Small intestine (tissue), 7 donors: ENCODE measurements around the gene RXRG. TPM values are rescaled to one million over a fixed set of nuclear protein-coding genes. Genes with fewer than 3 reads are reported as not detected.

Experiments used
- DNase-seq, 2 donors: peaks; one replicate each; pipeline versions ENCODE4 v3.0.0 to v3.0.0-alpha.2; 2013
- FAIRE-seq: peaks from 2 replicates; lab custom pipeline; 2012; peaks lifted over from hg19 to GRCh38; lab: Jason Lieb, UNC
- H3K27ac ChIP-seq, 3 donors: one replicate each; pipeline ENCODE4 v1.5.1; 2013; ENCODE audit warnings: low read length in 2 of 3, mild to moderate bottlenecking in 2 of 3, control low read depth in 1 of 3, inconsistent platforms in 1 of 3, low read depth in 1 of 3, moderate library complexity in 1 of 3
- H3K27me3 ChIP-seq, 3 donors: one replicate each; pipeline ENCODE4 v1.6.1; 2013; ENCODE audit warnings: low read length in 3 of 3, inconsistent platforms in 1 of 3; ENCODE audit not compliant: control insufficient read depth in 3 of 3, insufficient read depth in 3 of 3
- H3K36me3 ChIP-seq, 3 donors: one replicate each; pipeline ENCODE4 v1.6.1; 2013; ENCODE audit warnings: low read length in 3 of 3, inconsistent platforms in 1 of 3, low read depth in 1 of 3, mild to moderate bottlenecking in 1 of 3, moderate library complexity in 1 of 3; ENCODE audit not compliant: control insufficient read depth in 3 of 3, insufficient read depth in 2 of 3
- H3K4me1 ChIP-seq, 3 donors: one replicate each; pipeline ENCODE4 v1.6.1; 2013; ENCODE audit warnings: low read length in 2 of 3, inconsistent platforms in 1 of 3, low read depth in 1 of 3, mild to moderate bottlenecking in 1 of 3, moderate library complexity in 1 of 3; ENCODE audit not compliant: control insufficient read depth in 3 of 3, insufficient read depth in 2 of 3
- H3K4me3 ChIP-seq, 3 donors: one replicate each; pipeline ENCODE4 v1.5.1; 2013; ENCODE audit warnings: low read length in 3 of 3, control low read depth in 1 of 3, inconsistent platforms in 1 of 3, low read depth in 1 of 3, mild to moderate bottlenecking in 1 of 3, moderate library complexity in 1 of 3
- H3K9me3 ChIP-seq, 2 donors: one replicate each; pipeline ENCODE4 v1.6.1; 2013; ENCODE audit warnings: low read depth in 1 of 2, low read length in 1 of 2; ENCODE audit not compliant: control insufficient read depth in 2 of 2, insufficient read depth in 1 of 2
- WGBS, 3 donors: extraction: QIAGEN DNeasy Blood & Tissue Kit; methylation state at CpG; one replicate each; pipeline ENCODE4 v1.1.7; 2013; 5-methylcytosine and 5-hydroxymethylcytosine counted together
- polyA plus RNA-seq, 4 donors: library from polyadenylated mRNA; stranded (reverse) in 3 of 4; unstranded in 1 of 4; fragments of 200-250 nt in 3 of 4; fragments of 120-200 nt in 1 of 4; gene quantifications; one replicate each; pipeline versions ENCODE4 v1.2.1 to v1.2.3, GENCODE V29; 2013
- donor health status: healthy with polysubstance abuse.
- donor health status: control.
- donor health status: control.
- donor health status: Bipolar disorder and iron deficiency.
- donor health status: healthy.

Gene RXRG
- polyA plus RNA-seq, 4 donors = 1.1 to 1.2 (median 1.1) TPM; not detected in 1

DNA sequence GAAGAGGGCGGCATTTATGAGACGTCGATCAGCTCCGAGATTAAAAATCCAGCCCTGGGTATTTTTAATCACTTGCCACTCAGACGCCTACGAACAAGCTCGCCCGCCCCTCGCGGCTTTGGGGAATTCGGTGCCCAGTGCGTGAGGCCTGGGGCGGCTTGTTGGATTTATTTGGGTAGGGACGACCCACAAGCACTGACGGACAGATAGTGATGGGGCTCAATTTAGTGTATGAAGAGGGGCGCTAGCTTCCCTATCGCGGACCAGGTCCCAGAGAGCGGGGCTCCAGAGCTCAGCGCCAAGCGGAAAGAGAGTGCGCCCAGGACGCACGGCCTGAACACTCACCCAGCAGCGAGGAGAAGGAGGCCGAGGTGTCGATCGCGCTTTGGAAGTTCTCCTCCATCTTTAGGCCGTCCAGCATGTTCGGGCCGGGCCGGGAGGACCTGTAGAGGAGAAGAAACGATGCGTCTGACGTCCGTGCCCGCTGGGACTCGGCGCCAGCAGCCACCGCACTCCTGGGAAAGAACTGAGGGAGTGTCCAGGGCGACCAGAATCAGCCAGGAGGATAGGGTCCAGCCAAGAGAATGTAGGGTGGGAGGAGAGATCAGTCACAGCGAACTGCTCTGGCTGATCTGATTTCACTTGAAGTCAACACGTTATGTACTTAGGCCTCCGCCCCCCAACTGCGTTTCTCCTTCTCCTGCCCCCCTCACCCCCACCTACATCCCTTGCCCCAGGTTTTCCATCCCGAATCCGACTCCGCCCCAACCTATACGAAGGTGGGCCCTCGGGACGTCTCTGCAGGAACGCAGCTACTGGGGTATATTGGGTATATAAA is 89.6 kb downstream of the RXRG start:
- no peaks in the 10 kb centered on the region for H3K36me3 ChIP-seq
- DNase-seq = peak in 1 of 2 donors; percentile 19
- H3K4me3 ChIP-seq = peak overlapping the region in 1 of 3 donors; percentile 13
- no peak for FAIRE-seq
- no peaks in the 10 kb centered on the region for H3K9me3 ChIP-seq
- no peak overlapping the region for H3K27ac ChIP-seq
- peaks cover 0 to 10% (median 7%) of the 10 kb centered on the region in 3 donors for H3K4me1 ChIP-seq
- 5 to 7% (median 6%) methylated on average over 48 to 53 of the region's 53 CpGs for WGBS, 3 donors
- peaks cover 21 to 95% (median 50%) of the 10 kb centered on the region in 3 donors for H3K27me3 ChIP-seq

DNA sequence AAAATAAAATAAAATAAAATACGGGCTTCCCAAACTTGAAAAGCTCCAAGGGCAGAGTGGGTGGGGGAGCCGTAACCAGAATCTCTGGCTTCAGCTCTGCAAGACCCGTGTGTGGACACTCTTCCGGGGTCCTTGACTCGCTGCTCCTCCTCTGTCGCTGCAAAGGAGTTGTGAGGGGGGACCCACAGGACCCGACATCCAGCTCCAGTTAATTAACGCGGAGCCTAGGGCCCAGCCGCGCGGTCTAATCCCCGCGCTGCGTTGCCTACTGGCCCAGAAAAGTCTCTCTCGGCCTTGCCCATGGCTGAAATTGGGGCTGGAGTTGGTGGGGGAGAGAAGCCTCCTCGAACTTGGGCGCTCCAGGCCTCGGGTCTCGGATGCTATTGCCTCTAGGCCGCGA is 90.2 kb downstream of the RXRG start:
- peaks cover 23 to 92% (median 52%) of the 10 kb centered on the region in 3 donors for H3K27me3 ChIP-seq
- no peak for DNase-seq
- peaks cover 0 to 10% (median 7%) of the 10 kb centered on the region in 3 donors for H3K4me1 ChIP-seq
- H3K9me3 ChIP-seq = no peaks in the 10 kb centered on the region
- no peak overlapping the region for H3K27ac ChIP-seq
- H3K36me3 ChIP-seq = no peaks in the 10 kb centered on the region
- WGBS, 3 donors = 6 to 14% (median 6%) methylated on average over 22 of the region's 22 CpGs
- FAIRE-seq = no peak
- H3K4me3 ChIP-seq = no peak overlapping the region

DNA sequence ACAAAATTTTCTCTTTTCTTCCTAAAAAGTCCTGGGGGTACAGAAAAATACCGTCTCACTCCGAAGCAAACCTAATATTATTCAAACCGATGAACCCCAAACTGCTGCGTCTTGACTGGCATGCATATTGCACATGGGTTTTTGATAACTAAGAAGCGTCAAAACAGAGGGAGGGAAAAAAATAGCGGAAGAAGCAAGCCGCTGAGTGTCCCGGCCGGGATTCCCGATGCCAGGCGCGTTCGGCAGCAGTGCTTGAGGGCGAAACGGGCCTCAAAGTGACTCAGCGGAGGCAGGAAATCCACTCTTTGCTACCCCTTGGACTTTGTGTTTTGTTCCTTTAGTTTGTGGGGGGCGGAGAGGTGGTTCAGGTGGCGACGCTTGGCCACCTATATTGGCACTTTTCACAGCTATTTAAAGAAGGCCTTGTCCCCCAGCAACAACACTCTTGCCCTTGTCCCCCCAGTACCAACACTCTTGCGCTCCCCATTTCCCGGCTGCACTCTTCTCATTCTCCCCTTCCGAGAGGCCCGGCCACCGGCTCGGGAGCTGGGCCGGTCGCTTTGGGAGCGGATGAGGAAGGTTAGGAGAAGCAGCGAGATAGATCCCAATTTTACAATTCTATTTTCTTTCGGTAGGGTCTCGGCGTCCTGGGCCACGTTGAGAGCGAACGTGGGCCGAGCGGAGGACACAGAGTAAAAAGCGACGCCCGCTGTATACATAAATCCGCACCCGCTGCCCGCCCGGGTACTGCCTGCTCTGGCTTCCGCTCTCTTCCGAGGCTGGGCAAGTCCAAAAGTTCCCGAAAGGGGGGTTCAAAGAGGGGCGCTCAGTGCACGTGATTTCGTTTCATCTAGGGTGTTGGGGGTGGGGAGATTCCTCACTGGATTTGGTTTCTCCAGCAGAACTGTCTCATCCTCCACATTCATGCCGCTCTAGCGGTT is 90.9 kb downstream of the RXRG start:
- WGBS, 3 donors = 4 to 8% (median 7%) methylated on average over 52 of the region's 52 CpGs
- peaks cover 0 to 10% (median 7%) of the 10 kb centered on the region in 3 donors for H3K4me1 ChIP-seq
- FAIRE-seq (no peak), DNase-seq (peak; percentile 25 to 42)
- H3K36me3 ChIP-seq = no peaks in the 10 kb centered on the region
- no peak overlapping the region for H3K27ac ChIP-seq
- no peaks in the 10 kb centered on the region for H3K9me3 ChIP-seq
- no peak overlapping the region for H3K4me3 ChIP-seq
- peaks cover 23 to 87% (median 52%) of the 10 kb centered on the region in 3 donors for H3K27me3 ChIP-seq

DNA sequence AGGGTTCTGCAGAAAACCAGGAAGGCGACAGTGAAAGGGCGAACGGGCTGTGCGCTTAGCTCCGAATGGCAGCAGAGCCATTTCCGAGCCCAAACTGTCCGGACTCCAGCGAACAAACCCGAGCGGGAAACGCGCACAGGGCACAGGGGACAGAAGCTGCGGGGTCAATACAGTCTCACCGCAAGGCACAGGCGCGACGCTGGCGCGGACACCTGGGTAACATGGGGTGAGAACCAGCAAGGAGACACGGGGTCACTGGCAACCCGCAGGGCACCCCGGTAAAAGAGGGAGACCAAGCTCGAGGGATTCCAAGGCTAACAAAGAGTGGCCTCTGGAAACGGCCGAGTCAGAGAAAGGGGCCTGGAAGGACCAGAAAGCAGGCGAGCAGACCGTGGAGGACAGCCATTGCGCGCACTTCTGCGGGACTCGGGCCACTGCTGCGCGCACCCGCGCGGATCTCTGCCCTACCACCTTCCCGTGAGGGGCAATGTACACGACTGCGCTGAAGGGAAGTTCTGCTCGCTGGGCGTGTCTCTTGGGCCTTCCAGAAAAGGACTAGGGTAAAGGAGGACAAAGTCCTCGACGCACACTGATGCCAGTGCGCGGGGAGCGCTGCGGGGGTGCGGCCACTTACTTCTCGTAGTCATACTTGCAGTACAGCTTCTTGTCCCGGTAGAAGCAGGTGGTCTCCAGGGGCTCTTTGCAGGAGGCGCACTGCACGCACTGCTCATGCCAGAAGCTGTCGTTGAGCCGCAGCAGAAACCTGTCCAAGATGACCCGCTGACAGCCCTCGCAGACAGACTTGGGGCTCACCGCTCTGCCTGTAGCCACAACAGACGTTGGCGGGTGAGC is 92.3 kb downstream of the RXRG start:
- WGBS, 3 donors = 1 to 5% (median 5%) methylated on average over 59 of the region's 59 CpGs
- DNase-seq = peak; percentile 82 to 92

DNA sequence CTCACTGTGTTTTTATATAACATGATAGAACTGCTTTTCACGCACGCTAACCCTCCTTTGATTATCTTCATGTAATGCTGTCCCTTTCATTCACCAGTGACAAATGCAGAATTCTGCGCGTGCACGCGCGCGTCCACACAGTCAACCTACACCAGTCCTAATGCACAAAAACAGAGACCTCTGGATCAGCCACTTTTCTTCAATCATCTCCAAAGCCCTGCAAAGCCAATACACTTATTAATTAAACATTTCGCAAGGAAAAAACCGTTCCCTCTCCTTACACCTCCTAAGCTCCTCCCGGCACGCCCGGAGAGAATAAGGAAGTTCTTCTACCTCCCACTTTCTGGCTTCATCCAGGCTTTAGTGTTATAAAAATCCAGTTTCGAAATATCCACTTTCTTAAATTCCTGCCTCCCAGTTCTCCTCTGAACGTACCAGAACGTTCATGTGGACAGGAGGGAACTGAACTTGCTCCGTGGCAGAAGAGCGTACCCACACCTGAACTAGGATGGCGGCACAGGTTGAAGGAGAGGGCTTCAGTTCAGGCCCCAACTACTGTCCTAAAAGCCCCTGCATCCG is 93.0 kb downstream of the RXRG start:
- Histone ChIP-seq H3K27me3 (peaks cover 22 to 80% (median 50%) of the 10 kb centered on the region in 3 donors), H3K4me1 (peaks cover 0 to 10% (median 7%) of the 10 kb centered on the region in 3 donors), H3K36me3 (no peaks in the 10 kb centered on the region), H3K9me3 (no peaks in the 10 kb centered on the region), H3K4me3 (peak overlapping the region in 2 of 3 donors; percentile 23 to 39), H3K27ac (no peak overlapping the region)
- FAIRE-seq (no peak), DNase-seq (peak; percentile 27 to 48)
- 4 to 7% (median 5%) methylated on average over 20 of the region's 20 CpGs for WGBS, 3 donors

More for the DNA sequence above, 92.3 kb downstream of the RXRG start:
- peak overlapping the region in 2 of 3 donors; percentile 23 to 39 for H3K4me3 ChIP-seq
- H3K36me3 ChIP-seq = no peaks in the 10 kb centered on the region
- peaks cover 0 to 10% (median 7%) of the 10 kb centered on the region in 3 donors for H3K4me1 ChIP-seq
- H3K9me3 ChIP-seq = no peaks in the 10 kb centered on the region
- no peak for FAIRE-seq
- peaks cover 23 to 84% (median 52%) of the 10 kb centered on the region in 3 donors for H3K27me3 ChIP-seq
- no peak overlapping the region for H3K27ac ChIP-seq

Other genes starting within 250 kb of the RXRG start
- 1 to 10 TPM in 1 of 4 donors, under 1 TPM in 3; 0.39 to 4.3 (median 0.49) TPM for gene LMX1A, start 88.4 kb downstream of the RXRG start, polyA plus RNA-seq
- not detected for gene LRRC52, start 98.9 kb upstream of the RXRG start, polyA plus RNA-seq
- gene MGST3, start 186.1 kb upstream of the RXRG start, polyA plus RNA-seq = 100 to 1,000 TPM; 129 to 837 (median 545) TPM